ENCODE results near the gene WFDC13.
"Not testable (repeated sequence)": the region's sequence is repeated elsewhere in the genome, so short reads cannot be mapped to it uniquely, and the experiment has no call there.

WFDC13 gene

DNA sequence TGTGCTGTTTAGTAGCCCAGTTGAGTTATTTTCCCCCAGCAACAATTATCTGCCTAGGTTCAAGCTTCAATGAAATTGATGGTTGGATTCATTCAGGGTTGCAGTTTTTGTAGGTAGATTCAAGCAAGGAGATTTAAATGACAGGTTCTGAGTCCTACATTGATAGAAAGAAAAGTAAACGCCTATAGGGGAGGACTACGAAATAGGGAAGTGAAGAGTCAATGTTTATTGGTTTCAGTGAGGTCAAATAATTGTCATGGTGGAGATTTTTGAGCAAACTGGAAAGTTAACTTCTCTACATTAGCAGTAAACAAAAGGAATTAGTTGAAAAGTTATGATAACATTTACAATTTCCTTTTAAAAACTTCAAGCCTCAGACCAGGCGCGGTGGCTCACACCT, 734 bp upstream of the WFDC13 start:
- Histone ChIP-seq H3F3A (ENCODE audit: low read depth) (no peaks in the 10 kb centered on the region), H3K9me3 (ENCODE audit: insufficient read depth, low read depth, low read length) (no peaks in the 10 kb centered on the region), H3K4me3 (ENCODE audit: low read length, poor library complexity, severe bottlenecking) (no peak overlapping the region), H3K9ac (ENCODE audit: low read depth, low read length, poor library complexity, severe bottlenecking) (no peak overlapping the region), H3K36me3 (ENCODE audit: insufficient read depth, low read length) (no peaks in the 10 kb centered on the region), H3K4me1 (ENCODE audit: insufficient read depth, low read length, poor library complexity, severe bottlenecking) (no peaks in the 10 kb centered on the region), H3K9me2 (replicated peaks; ENCODE audit: low read depth, low read length) (no peaks in the 10 kb centered on the region), H3K4me2 (ENCODE audit: low read depth, low read length, poor library complexity, severe bottlenecking) (no peak overlapping the region), H3K27me3 (ENCODE audit: insufficient read depth, low read length, poor library complexity, severe bottlenecking) (no peaks in the 10 kb centered on the region), H3K79me2 (ENCODE audit: insufficient read depth, low read length) (no peaks in the 10 kb centered on the region), H4K20me1 (ENCODE audit: insufficient read depth, low read length, poor library complexity, severe bottlenecking) (no peaks in the 10 kb centered on the region), H2AFZ (ENCODE audit: low read length) (no peak overlapping the region)
- TF ChIP-seq EZH2phosphoT487 (IDR thresholded peaks at IDR 0.05; ENCODE audit: borderline replicate concordance): no peak
- TF ChIP-seq, protein P1, sequence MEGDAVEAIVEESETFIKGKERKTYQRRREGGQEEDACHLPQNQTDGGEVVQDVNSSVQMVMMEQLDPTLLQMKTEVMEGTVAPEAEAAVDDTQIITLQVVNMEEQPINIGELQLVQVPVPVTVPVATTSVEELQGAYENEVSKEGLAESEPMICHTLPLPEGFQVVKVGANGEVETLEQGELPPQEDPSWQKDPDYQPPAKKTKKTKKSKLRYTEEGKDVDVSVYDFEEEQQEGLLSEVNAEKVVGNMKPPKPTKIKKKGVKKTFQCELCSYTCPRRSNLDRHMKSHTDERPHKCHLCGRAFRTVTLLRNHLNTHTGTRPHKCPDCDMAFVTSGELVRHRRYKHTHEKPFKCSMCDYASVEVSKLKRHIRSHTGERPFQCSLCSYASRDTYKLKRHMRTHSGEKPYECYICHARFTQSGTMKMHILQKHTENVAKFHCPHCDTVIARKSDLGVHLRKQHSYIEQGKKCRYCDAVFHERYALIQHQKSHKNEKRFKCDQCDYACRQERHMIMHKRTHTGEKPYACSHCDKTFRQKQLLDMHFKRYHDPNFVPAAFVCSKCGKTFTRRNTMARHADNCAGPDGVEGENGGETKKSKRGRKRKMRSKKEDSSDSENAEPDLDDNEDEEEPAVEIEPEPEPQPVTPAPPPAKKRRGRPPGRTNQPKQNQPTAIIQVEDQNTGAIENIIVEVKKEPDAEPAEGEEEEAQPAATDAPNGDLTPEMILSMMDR (conservative IDR thresholded peaks at IDR 0.05; ENCODE audit: low read length): no peak

DNA sequence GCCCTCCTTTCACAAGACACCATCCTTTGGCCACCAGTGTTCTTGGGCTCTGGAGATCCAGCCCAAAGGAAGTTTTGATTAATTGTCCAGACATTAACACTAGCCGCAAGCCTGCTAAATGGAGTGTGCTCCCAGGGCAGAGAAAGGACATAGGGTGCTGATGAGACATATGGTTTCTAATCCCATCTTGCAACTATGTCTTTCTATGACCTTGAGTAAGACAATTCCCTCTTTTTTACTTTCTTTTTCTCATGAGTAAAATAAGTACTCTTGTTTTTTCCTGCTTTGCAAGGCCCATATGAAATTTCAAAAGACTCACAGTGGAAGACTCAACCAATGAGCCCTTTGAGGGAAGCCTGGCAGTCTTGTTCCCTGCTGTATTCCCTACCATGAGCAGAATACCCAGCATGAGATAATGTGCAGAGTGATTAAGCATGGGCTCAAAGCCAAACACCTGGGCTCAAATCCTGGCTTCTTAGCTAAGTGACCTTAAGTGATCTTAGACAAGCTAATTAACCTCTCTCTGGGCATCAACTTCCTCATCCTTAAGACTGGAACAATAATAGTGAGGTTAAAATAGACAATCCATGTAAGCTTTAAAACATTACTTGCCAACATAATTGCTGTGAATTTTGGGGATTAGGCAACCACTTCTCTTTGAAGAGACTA, 3.3 kb downstream of the WFDC13 start, which contains the start of gene WFDC10B:
WFDC10B (minus strand) TSS at position 51 of the 669 bp plus-strand sequence. CDS start 19,027 bp downstream, outside the sequence.
- Histone ChIP-seq H4K20me1 (ENCODE audit: insufficient read depth, low read length, poor library complexity, severe bottlenecking) (no peaks in the 10 kb centered on the region), H3K79me2 (ENCODE audit: insufficient read depth, low read length) (no peaks in the 10 kb centered on the region), H3K27me3 (ENCODE audit: insufficient read depth, low read length, poor library complexity, severe bottlenecking) (no peaks in the 10 kb centered on the region), H3K4me3 (ENCODE audit: low read length, poor library complexity, severe bottlenecking) (no peak within 1 kb of the TSS), H3K4me1 (ENCODE audit: insufficient read depth, low read length, poor library complexity, severe bottlenecking) (no peaks in the 10 kb centered on the region), H3F3A (ENCODE audit: low read depth) (no peaks in the 10 kb centered on the region), H3K4me2 (ENCODE audit: low read depth, low read length, poor library complexity, severe bottlenecking) (no peak within 1 kb of the TSS), H2AFZ (ENCODE audit: low read length) (no peak within 1 kb of the TSS), H3K36me3 (ENCODE audit: insufficient read depth, low read length) (no peaks in the 10 kb centered on the region), H3K9me3 (ENCODE audit: insufficient read depth, low read depth, low read length) (no peaks in the 10 kb centered on the region), H3K9me2 (replicated peaks; ENCODE audit: low read depth, low read length) (no peaks in the 10 kb centered on the region), H3K9ac (ENCODE audit: low read depth, low read length, poor library complexity, severe bottlenecking) (no peak within 1 kb of the TSS)
- TF ChIP-seq EZH2phosphoT487 (IDR thresholded peaks at IDR 0.05; ENCODE audit: borderline replicate concordance): no peak
- TF ChIP-seq, protein P1 (conservative IDR thresholded peaks at IDR 0.05; ENCODE audit: low read length): no peak

DNA sequence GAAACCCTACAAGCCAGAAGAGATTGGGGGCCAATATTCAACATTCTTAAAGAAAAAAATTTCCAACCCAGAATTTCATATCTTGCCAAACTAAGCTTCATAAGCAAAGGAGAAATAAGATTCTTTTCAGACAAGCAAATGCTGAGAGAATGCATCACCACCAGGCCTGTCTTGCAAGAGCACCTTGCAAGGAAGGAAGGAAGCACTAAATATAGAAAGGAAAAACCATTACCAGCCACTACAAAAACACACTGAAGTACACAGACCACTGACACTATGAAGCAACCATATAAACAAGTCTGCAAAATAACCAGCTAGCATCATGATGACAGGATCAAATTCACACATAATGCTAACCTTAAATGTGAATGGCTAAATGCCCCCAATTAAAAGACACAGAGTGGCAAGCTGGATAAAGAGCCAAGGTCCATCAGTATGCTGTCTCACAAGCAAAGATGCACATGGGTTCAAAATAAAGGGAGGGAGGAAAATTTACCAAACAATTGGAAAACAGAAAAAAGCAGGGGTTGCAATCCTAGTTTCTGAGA, 14.4 kb downstream of the WFDC13 start:
- H3K36me3 ChIP-seq (ENCODE audit: insufficient read depth, low read length); H3K79me2 ChIP-seq (ENCODE audit: insufficient read depth, low read length); H3F3A ChIP-seq (ENCODE audit: low read depth); H3K9me3 ChIP-seq (ENCODE audit: insufficient read depth, low read depth, low read length); H3K9ac ChIP-seq (ENCODE audit: low read depth, low read length, poor library complexity, severe bottlenecking); H2AFZ ChIP-seq (ENCODE audit: low read length); H4K20me1 ChIP-seq (ENCODE audit: insufficient read depth, low read length, poor library complexity, severe bottlenecking); H3K9me2 ChIP-seq (replicated peaks; ENCODE audit: low read depth, low read length); H3K4me1 ChIP-seq (ENCODE audit: insufficient read depth, low read length, poor library complexity, severe bottlenecking); H3K27me3 ChIP-seq (ENCODE audit: insufficient read depth, low read length, poor library complexity, severe bottlenecking): not testable (repeated sequence)
- Histone ChIP-seq H3K4me3 (ENCODE audit: low read length, poor library complexity, severe bottlenecking) (peak overlapping the region; percentile 29), H3K4me2 (ENCODE audit: low read depth, low read length, poor library complexity, severe bottlenecking) (peak overlapping the region; percentile 40)

DNA sequence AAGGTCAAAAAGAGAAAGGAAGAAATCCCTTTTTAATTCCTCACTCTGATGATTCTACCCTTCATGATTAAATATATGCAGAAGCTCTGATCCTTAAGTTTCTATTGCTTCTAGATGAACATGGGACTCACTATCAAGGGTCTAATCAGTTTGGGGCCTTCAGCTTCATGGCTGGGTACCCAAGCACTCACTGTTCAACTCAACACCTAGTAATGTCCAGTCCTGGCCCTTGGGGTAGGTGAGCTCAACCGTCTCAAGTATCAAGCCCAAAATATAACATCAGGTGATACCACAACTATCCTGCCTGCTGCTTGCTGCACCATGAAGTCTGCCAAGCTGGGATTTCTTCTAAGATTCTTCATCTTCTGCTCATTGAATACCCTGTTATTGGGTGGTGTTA, 20.2 kb downstream of the WFDC13 start, which contains the start of gene SPINT4:
SPINT4 (plus strand) TSS at position 301 of the 400 bp plus-strand sequence; CDS start at position 322, 21 bp downstream.
- TF ChIP-seq EZH2phosphoT487 (IDR thresholded peaks at IDR 0.05; ENCODE audit: borderline replicate concordance): no peak
- no peak within 1 kb of the TSS for H3K9ac ChIP-seq (ENCODE audit: low read depth, low read length, poor library complexity, severe bottlenecking)
- no peaks in the 10 kb centered on the region for H3K79me2 ChIP-seq (ENCODE audit: insufficient read depth, low read length)
- H3F3A ChIP-seq (ENCODE audit: low read depth): no peaks in the 10 kb centered on the region
- no peaks in the 10 kb centered on the region for H3K36me3 ChIP-seq (ENCODE audit: insufficient read depth, low read length)
- H2AFZ ChIP-seq (ENCODE audit: low read length): no peak within 1 kb of the TSS
- no peaks in the 10 kb centered on the region for H3K4me1 ChIP-seq (ENCODE audit: insufficient read depth, low read length, poor library complexity, severe bottlenecking)
- no peaks in the 10 kb centered on the region for H4K20me1 ChIP-seq (ENCODE audit: insufficient read depth, low read length, poor library complexity, severe bottlenecking)
- H3K9me2 ChIP-seq (replicated peaks; ENCODE audit: low read depth, low read length): no peaks in the 10 kb centered on the region
- H3K4me3 ChIP-seq (ENCODE audit: low read length, poor library complexity, severe bottlenecking): no peak within 1 kb of the TSS
- H3K9me3 ChIP-seq (ENCODE audit: insufficient read depth, low read depth, low read length): no peaks in the 10 kb centered on the region
- H3K4me2 ChIP-seq (ENCODE audit: low read depth, low read length, poor library complexity, severe bottlenecking): no peak within 1 kb of the TSS
- no peaks in the 10 kb centered on the region for H3K27me3 ChIP-seq (ENCODE audit: insufficient read depth, low read length, poor library complexity, severe bottlenecking)
